Superior temporal gyrus (tissue), 1 donor: ENCODE measurements around the gene HS6ST1.

ENCODE experiments used
- DNase-seq: peaks from one replicate; pipeline ENCODE4 v3.0.0-alpha.2; 2016; ENCODE audit errors: extremely low spot score

The HS6ST1 gene

DNA sequence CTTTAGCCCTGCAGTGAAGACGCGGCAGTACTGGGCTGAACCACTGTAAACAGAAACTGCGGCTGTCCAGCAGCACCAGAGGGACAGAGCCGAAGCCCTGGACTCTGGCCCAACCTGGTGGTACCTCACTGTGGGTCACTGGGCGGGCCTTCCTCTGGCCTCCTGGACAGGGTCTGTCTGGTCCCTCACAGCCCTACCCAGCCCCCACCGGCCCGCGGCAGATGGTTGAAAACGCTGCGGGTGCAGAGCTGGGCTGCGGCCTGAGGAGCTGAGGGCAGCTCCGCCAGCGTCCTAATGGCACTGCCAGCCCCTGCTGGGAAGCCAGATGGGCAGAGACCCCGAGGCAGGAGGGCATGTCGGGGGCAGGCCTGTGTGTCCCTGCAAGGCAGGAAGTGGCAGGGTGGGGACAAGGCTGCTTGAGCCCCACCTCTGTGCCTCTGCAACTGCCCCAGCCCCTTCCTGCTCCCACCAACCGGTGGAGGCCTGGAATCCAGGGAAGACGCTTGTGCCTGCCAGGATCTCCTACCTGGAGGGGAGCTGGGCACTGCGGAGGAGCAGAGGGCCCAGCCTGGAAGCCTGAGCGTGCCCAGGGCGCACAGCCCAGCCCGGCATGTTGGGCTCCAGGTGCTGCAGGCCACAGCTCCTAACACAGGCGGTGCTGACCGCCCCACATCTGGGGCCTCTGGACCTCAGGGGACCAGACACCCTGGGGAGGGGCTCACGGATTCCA, 36.3 kb downstream of the HS6ST1 start:
- DNase-seq = no peak

DNA sequence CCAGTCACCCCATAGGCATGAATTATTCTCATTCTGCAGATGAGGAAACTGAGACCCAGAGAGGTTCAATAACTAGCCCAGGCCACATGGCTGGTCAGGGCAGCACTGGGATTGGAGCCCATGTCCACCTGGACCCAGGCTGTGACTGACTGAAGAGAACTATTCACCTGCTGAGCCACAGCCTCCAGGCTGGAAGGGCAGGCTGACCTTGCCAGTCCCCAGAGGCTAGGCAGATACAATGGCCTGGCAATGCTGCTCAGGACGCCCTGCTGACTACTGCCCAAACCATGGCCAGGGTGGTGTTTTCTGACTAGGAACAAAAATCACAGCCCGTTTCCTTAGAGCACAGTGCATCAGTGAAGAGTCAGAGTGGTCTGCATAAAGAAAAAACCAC, 36.8 kb downstream of the HS6ST1 start:
- no peak for DNase-seq

DNA sequence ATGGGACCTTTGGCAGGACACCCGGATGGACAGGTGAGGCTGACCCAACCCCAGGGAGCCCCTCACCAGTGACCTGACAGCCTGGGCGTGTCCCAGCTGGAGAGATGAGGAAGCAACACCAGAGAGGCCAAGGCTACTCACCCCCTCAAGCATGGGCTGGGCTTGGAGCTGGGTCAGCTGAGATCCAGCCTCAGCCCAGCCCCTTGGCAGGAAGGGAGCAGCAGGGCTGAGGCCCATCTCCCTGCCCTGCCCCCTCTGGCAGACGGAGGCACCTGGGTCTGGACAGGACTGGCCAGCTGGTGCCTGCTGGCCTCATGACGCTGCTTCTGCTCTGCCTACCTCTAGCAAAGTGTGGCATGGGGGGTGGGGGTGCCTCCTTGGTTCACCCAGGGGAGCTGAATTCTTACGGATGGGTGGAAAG, 37.8 kb downstream of the HS6ST1 start:
- DNase-seq = no peak

DNA sequence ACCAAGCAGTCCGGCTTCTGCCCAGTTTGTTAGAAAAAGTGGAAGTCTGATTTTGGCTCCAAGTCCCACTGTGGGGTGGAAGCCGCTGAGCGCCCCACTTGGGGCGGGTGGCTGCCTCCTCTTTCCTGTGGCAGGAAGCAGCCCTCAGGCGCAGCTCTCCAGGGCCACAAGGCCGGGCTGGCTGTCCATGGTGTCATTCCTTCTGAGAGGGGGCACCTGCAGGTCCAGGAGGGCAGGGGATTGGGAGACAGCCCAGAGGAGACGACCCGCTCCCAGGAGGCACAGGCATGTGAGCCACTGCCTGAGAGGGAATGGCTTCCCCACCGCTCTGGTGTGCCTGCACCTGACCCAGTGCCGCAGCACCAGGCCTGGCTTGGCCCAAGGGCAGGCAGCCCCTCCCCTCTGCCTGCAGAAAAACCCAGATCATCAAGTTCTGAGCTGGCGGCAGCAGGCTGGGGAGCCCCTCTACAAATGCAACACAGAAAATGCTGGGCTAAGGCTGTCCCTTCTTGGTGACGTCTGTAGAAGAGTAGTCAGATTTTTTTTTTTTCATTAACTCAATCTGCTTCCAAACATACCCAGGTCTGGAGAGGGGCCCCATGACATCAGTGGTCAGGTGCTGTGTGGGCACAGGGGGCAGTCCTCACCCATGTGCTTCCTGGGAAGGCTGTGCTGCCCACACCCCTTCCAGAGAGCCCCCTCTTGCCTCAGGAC, 38.4 kb downstream of the HS6ST1 start:
- no peak for DNase-seq

DNA sequence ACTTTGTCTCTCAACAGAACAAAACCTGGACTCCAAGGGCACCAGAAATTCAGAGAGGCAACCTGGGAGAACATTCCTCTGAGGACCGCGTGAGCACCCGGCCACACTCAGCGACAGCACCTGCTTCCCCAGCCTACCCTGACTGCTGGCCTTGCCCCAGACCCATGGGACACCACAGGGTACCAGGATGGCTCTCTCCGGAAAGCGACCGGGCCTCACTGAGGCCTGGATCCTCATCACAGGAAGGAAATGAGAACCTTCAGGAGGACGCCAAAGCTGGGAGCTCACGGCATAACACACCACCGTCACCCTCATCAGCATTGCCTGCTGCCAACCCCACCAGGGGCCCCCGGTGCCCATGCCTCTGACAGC, 38.9 kb downstream of the HS6ST1 start:
- no peak for DNase-seq

DNA sequence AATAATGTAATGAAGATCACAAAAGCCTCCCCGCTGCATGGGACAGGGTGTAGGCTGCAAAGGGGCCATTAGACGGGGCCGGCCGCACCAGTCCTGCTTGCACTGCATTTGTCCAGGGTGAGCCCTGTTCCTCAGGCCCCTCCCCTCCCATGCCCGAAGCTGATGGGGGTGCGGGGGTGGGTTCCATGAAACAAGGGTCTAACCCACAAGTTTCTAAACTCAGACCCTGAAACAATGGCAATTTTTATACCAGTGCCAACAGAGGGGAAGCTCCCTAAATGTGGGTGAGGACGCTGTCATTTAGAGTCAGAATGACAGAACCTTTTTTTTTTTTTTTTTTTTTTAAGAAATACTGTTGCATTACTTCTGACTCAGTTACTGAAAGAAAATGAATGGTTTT, 39.7 kb downstream of the HS6ST1 start:
- no peak for DNase-seq

DNA sequence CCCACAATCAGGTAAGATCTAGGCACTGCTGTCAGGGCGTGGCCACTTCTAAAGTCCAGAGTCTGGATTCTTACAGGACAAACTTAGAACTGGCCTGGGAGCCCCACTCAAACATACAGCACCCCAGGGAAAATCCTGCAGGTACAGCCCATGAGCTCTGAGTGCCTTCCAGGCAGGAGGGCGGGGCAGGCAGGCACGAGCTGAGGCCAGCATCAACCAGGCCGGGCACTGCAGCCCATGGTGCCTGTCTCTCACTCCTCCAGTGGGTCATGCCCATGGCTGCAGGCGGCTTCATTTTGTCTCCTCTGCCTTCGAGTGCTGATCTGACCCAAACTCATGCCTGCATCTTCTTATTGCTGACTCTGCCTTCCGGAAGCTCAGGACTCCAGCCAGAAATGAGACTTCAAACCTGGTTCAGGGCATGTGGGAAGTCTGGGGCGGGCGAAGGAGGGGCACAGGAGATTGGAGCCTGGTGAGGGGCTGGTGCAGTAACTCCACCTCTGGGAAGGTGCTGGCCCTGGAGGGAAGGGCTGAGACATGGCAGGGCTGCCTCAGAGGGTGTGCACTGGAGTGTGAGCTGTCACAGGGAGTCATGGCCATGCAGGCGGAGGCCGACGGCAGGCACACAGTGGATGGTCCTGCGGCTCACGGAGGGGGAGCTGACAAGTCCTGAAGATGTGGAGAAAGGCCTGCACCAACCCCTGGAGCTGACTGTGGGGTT, 40.5 kb downstream of the HS6ST1 start:
- no peak for DNase-seq

DNA sequence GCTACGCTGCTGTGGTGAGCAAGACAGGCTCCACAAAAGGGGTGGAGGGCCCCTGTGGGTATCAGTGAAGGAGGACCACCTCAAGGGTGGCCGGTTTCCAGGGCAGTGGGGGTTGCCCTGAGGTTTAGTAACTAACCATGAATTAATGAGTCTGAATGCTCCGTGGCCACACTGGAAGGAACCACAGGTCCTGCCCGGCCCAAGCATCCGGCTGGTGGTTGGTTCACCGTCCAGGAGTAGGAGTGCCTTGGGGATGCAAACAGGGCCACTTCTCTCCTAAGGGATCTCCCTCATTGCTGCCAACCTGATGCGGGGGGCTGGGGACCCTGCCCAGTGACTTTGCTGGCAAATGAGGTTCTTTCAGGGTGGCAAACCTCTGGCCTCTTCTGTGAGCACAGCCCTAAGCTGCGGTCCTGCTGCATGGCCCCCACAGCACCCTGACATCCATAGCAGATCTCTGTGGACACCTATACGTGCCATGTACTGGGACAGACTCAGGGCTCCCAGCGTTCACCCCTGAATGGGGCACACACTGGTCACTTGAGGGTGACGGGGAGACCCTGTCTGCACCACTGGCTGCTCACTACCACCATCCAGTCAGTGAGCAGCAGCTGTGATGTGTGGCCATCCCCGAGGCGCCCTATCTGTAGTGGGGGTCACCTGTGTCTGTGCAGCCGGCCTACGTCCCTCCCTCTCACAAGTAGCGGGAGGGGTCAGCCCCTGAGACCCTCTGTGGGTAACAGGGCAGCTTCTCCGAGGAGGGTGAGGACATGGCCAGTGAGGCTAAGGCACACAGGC, 41.6 kb downstream of the HS6ST1 start:
- DNase-seq = no peak

DNA sequence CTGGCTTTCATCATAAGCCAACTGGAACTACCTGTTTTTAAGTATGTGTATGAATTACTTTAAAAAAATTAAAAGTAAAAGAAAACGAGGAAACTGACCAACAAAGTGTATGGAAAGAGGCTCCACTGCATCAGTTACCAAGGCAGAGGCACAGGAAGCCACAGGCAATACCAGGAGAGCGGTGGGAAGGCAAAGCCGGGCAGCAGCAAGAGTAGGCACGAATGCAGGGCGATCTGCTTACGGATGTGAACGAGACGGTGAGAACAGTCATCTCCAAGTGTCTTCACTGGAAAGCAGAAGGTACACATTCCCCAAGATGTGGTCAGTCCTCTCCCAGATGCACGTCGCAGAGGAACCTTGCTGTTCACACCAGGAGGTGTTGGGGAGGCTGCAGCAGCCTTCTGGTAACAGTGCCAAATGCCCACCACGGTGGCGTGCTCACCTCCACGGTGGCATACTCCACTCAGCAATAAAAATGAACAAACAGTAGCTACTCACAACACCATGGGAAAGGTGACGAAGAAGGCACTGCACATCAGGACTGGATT, 43.1 kb downstream of the HS6ST1 start:
- DNase-seq = no peak

DNA sequence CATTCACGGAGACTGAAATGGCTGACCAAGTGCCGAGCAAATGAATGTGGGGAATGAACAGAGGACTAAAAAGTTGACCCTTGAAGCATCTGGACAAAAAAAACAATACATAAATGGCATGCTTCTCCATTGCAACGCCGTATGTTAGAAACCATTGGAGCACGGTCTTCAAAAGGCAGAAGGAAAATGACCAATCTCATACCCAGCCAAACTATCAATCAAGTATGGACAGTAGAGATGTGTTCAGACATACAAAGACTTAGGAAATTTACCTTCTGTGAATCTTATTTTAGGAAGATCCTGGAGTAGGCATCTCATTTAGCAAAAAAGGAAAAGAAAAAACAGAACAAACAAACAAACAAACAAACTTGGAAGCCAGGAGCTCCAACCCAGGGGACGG, 44.5 kb downstream of the HS6ST1 start:
- DNase-seq = no peak

DNA sequence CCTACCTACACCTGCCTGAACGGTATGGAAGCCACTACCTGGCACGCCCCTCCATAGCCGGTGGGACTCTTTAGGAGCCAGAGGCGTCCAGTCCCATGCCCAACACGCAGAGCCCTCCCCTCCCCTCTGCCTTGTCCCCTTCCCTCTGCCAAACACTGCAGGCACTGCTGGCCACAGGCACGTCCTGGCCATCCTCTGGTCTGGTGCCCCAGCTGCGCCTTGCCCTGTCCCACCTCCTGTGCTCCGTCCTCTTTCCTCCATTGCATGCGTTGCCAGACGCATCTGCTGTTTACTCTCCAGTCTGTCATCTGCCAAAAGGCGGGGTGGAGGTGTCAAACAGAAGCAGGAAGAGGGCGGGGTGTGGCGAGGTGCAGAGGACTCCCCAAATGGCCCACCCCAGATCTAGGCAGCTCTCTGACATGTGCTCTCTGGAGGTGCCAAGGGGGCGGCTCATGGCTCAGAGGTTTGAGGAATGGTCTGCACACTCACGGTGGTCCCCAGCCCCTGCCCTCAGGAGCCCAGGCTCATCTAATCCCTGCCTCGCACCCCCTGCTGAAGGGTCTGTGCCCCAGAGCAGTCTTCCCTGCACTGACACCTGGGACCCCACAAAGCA, 45.1 kb downstream of the HS6ST1 start:
- DNase-seq = no peak

DNA sequence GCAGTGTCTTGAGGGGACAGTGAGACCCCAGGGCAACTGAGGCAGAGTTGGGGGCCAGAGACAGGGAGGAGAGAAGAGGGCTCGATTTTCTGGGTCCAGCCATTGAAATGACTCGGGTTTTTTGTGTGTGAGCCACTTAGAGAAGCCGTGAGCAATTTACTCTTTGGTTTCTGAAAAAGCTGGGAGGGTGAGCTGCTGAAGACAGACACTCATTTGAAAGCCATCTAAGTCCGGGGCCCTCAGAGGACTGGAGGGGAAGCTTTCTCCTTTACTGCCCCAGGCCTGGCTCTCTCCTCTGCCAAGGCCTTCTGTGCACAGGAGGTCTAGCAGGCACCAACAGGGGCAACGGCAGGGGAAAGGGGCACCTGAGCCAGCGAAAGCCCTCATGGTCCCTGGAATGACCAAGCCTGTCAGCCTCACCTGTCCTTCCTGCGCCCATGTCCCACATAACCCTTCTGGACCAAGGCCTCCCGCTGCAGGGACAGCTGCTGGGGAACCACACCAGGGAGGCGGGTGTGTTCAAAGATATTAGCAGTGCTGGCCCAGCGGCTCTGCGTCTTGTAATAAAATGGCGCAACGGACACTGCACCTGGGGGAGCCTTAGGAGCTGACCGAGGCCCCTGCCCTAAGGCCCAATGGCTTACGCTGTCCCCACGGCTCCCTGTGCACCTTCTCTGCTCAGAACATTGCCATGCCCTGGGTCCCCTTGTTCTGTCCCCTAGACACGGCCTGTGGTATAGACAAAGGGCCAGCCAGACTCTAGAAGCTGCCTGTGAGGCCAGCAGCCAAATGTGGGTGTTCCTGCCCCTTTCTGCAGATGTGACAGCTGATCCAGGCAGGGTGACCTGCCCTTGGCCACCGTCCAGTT, 45.8 kb downstream of the HS6ST1 start:
- DNase-seq = no peak

DNA sequence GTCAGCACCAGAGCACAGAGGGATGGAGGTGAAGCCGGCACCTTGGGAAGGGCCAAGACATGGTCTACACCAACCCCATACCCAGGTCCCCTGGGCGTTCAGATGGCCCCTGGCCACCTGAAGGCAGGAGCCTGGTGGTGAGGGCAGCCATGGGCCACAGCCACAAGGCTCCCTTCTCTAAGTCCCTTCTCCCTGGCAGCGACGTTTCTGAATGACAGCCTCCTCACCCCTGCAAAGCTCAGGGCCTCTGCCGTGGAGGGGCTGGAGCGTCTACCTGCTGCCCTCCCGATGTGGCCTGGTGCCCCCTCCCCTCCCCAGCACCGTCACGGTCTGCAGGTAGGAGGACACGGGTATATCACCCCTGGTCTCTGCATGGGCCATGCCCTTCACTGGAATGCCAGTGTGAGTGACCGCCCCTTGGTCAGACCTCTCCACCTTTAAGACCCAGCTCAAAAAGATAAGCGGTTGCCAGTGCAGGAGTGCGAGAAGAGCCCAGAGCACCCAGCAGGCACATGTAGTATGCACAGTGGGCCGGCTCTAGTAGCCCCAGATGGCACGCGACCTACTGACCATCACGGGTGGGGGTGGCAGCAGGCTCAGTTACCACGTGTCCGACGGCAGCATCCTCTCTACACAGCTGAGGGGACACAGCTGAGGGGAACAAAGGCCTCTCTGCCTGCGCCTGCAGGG, 46.6 kb downstream of the HS6ST1 start:
- peak; percentile 19 for DNase-seq

DNA sequence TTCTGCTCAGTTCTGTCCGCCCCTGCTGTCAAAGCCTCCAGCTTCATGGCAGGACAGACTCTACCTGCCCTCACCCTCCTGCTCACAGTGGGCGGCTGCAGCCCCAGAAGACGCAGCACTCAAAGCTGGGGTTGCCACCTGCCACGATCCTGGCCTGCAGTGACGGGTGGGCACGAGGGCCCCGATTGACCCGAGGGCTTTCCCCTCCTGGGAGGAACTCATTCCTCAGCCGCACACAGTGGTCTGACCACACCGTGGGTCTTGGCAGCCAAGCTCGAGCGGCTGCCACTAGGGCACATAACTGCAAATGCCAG, 47.1 kb downstream of the HS6ST1 start:
- no peak for DNase-seq

DNA sequence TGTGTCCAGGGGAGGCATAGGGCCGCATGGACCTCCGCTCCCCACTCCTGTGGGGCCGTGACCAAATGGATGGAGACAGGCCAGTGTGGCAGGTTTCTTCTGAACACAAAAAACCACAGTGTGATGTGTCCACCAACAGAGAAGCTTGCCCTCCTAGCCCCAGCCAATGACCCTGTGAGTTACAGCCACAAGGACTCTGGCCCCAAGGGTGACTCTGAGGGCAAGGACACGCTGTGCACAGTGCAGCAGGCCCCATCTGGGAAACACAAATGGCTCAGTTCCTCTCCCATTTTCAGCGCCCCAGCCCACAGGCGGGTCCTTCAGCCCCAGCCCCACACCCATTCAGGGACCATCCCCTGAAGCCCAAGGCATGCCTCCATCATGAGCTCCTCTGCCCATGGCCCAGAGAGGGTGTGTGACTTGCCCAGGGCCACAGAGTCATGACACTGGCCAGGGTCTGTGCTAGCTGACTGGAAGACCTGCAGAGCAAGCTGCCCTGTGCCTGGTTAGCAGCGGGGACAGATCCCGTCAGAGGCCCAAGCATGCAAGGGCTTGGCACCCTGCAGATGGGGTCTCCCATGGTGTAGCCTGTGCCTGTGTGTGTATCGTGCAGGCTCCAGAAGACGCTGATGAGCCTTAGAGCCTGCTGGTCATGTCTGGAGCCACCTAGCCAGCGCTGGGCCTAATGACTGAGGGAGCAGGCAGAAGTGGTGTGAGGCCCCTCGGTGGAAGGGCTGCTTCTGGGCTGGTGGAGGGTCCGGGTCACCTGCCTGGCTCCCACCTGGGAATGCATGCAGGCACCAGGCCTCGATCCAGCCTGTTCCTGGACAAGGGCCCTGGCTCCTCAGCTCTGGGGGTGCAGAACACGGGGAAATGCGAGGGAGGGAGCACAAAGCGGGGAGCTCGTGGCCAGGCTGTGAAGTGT, 47.7 kb downstream of the HS6ST1 start:
- no peak for DNase-seq

DNA sequence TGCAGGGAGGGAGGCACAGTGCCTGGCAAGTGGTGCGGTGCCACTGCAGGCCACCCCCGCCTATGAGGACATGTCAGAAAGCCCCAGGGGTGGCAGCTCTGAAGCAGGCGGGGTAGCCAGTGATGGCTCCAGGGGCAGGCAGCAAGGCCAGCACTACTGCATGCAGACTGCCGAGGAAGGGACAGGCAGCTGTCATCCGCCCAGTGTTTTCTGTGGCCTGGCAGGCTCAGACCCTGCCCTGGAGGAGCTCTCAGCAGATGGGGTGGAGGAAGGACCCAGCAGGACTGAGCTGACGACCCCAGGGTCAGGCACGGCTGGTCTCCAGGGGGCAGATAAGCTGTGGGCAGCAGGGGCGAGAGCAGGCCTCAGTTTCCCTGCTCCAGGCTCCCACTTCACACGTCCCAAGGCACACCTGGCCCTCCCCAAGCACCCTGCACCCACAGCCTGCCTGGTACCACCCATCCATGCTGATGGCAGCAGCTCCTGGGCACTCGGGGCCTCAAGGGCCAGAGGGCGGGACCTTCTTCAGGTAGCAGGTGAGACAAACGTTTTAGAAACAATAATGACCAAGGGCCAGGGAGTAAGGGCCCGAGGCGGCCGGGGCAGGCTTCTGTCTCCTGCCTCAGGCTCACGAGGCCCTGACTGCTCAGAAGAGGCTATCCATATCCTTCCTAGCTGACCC, 48.5 kb downstream of the HS6ST1 start:
- DNase-seq = no peak

DNA sequence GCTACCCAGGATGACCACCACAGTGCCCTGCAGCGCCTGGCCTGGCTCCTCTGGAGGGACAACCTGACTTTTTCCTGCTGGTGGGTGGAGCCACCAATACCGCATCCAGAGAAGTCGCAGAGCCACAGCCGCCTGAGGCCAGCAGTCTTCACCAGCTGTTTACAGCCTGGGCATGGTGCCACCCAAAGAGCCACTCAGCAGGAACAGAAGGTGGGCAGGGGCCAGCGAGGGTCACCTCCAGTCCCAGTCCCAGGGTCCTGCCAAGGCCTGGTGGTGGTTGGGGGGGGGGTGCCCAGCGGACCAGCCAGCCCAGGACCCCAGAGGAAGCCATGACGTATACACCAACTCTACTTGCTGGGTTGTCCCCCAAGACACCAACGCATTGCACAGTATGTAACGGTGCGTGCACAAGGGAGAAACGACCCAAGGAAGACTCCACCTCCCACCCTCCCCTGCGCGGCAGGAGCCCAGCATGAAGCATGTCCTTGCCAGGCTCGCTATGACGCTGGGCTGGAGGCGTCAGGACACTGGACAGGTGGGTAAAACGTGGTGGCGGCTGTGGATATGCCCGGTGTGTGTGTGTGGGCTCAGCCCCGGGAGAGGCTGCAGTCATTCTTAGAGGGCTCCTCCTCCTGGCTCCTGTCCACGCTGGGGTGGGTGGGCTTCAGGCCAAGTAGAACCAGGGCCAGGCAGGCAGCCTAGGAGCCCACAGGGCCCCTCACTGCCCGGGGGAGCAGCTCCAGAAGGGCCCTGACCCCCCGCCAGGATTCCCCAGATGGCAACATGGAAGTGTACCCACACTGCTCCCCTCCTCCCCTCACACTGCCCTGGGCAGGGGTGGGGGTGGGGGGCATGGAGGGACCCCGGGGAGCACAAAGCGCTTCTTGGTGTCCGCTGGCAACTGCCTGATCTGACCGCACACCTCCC, 49.3 kb downstream of the HS6ST1 start:
- no peak for DNase-seq
